DMS153 treated with DMSO at 0.1 percent for 48 hours (cell line): ENCODE results near the gene PRKN.

Source experiments
- DNase-seq: peaks from one replicate; lab custom pipeline; 2025; ENCODE audit not compliant: unreplicated experiment; lab: John Stamatoyannopoulos, UW

The PRKN gene

GRCh38 chr6:161305860-161306259 is 1421.7 kb downstream of the PRKN start:
- no peak for DNase-seq

- DNase-seq: no peak
Measured at GRCh38 chr6:161303628-161304340, 1423.8 kb downstream of the PRKN start.

GRCh38 chr6:161302949-161303348 is 1424.6 kb downstream of the PRKN start:
- DNase-seq: no peak

GRCh38 chr6:161301338-161301737 is 1426.2 kb downstream of the PRKN start:
- no peak for DNase-seq

- no peak for DNase-seq
Measured at GRCh38 chr6:161300823-161301222, 1426.7 kb downstream of the PRKN start.

GRCh38 chr6:161299726-161300125 is 1427.8 kb downstream of the PRKN start:
- DNase-seq: no peak
